ENCODE results near the gene PTCH2.

PTCH2 gene

GRCh38 chr1:44849575-44850132 is 6.6 kb upstream of the PTCH2 start:
- CTCF ChIA-PET, result no interaction called here
- H3K27ac ChIP-seq (ENCODE audit: extremely low read depth, low read depth, low read length), result no peak overlapping the region
- H3K4me3 ChIP-seq (ENCODE audit: low read depth, low read length), result no peak overlapping the region
- H3K9me3 ChIP-seq (ENCODE audit: control insufficient read depth, insufficient read depth, low read depth, low read length), result no peaks in the 10 kb centered on the region
- peaks cover 0 to 14% of the 10 kb centered on the region in 2 experiments; a peak in 1 of 3 replicates for H3K36me3 ChIP-seq (ENCODE audit: control insufficient read depth in 2 of 2, insufficient read depth in 1 of 2, low read length in 2 of 2)
- H3K4me1 ChIP-seq (ENCODE audit: control insufficient read depth, insufficient read depth, low read length), result no peaks in the 10 kb centered on the region
- POLR2A ChIA-PET, result no interaction called here
- TF ChIP-seq, protein P1, sequence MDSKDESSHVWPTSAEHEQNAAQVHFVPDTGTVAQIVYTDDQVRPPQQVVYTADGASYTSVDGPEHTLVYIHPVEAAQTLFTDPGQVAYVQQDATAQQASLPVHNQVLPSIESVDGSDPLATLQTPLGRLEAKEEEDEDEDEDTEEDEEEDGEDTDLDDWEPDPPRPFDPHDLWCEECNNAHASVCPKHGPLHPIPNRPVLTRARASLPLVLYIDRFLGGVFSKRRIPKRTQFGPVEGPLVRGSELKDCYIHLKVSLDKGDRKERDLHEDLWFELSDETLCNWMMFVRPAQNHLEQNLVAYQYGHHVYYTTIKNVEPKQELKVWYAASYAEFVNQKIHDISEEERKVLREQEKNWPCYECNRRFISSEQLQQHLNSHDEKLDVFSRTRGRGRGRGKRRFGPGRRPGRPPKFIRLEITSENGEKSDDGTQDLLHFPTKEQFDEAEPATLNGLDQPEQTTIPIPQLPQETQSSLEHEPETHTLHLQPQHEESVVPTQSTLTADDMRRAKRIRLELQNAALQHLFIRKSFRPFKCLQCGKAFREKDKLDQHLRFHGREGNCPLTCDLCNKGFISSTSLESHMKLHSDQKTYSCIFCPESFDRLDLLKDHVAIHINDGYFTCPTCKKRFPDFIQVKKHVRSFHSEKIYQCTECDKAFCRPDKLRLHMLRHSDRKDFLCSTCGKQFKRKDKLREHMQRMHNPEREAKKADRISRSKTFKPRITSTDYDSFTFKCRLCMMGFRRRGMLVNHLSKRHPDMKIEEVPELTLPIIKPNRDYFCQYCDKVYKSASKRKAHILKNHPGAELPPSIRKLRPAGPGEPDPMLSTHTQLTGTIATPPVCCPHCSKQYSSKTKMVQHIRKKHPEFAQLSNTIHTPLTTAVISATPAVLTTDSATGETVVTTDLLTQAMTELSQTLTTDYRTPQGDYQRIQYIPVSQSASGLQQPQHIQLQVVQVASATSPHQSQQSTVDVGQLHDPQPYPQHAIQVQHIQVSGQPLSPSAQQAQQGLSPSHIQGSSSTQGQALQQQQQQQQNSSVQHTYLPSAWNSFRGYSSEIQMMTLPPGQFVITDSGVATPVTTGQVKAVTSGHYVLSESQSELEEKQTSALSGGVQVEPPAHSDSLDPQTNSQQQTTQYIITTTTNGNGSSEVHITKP (tag by site-specific recombination; IDR thresholded peaks at IDR 0.05), result 0 out of 2 replicates have a peak, but pooled peaks have one; percentile 47
- no peak for TF ChIP-seq ZNF302 (tag by site-specific recombination; IDR thresholded peaks at IDR 0.05; ENCODE audit: low read depth)

- no peaks in the 10 kb centered on the region for H3K4me1 ChIP-seq (ENCODE audit: control insufficient read depth, insufficient read depth, low read length)
- no peak overlapping the region for H3K4me3 ChIP-seq (ENCODE audit: low read depth, low read length)
- ChIA-PET CTCF (interaction anchor here (0.7 kb wide), 2 partner anchors 21 to 165 kb away, joined by 3 read pairs; no protein-coding TSS in a partner anchor), POLR2A (interaction anchor here (0.8 to 1.5 kb wide), 2 partner anchors 9 to 29 kb away, joined by 3 to 4 read pairs; no protein-coding TSS in a partner anchor)
- H3K27ac ChIP-seq (ENCODE audit: extremely low read depth, low read depth, low read length), result no peak overlapping the region
- H3K9me3 ChIP-seq (ENCODE audit: control insufficient read depth, insufficient read depth, low read depth, low read length), result no peaks in the 10 kb centered on the region
- TF ChIP-seq ZBTB17 (tag by site-specific recombination; IDR thresholded peaks at IDR 0.05), result 0 out of 2 replicates have a peak, but pooled peaks have one; percentile 18
- TF ChIP-seq KLF1 (tag by site-specific recombination; IDR thresholded peaks at IDR 0.05), result no peak
- TF ChIP-seq GLIS2 (tag by site-specific recombination; IDR thresholded peaks at IDR 0.05), result no peak
- TF ChIP-seq OVOL3 (tag by site-specific recombination; IDR thresholded peaks at IDR 0.05), result no peak
- TF ChIP-seq ZNF37A (tag by site-specific recombination; IDR thresholded peaks at IDR 0.05), result no peak
- no peak for TF ChIP-seq ZNF140 (tag by site-specific recombination; IDR thresholded peaks at IDR 0.05)
- TF ChIP-seq PRDM1 (tag by site-specific recombination; IDR thresholded peaks at IDR 0.05), result no peak
- H3K36me3 ChIP-seq (ENCODE audit: control insufficient read depth in 2 of 2, insufficient read depth in 1 of 2, low read length in 2 of 2), result peaks cover 0 to 14% of the 10 kb centered on the region in 2 experiments; a peak in 1 of 3 replicates
Measured at GRCh38 chr1:44848456-44849181, 5.6 kb upstream of the PTCH2 start.

GRCh38 chr1:44847845-44848244 is 4.8 kb upstream of the PTCH2 start:
- Histone ChIP-seq H3K9me3 (ENCODE audit: control insufficient read depth, insufficient read depth, low read depth, low read length) (no peaks in the 10 kb centered on the region), H3K4me3 (ENCODE audit: low read depth, low read length) (no peak overlapping the region), H3K36me3 (ENCODE audit: control insufficient read depth in 2 of 2, insufficient read depth in 1 of 2, low read length in 2 of 2) (peaks cover 0 to 14% of the 10 kb centered on the region in 2 experiments; a peak in 1 of 3 replicates), H3K27ac (ENCODE audit: extremely low read depth, low read depth, low read length) (no peak overlapping the region), H3K4me1 (ENCODE audit: control insufficient read depth, insufficient read depth, low read length) (no peaks in the 10 kb centered on the region)
- ChIA-PET POLR2A (interaction anchor here (1.5 kb wide), 1 partner anchor 28 kb away, joined by 4 read pairs; no protein-coding TSS in a partner anchor), CTCF (interaction anchor here (0.7 kb wide), 2 partner anchors 22 to 165 kb away, joined by 3 read pairs; no protein-coding TSS in a partner anchor)
- TF ChIP-seq ZNF112 (tag by site-specific recombination; IDR thresholded peaks at IDR 0.05), result no peak
- no peak for TF ChIP-seq CTCF (tag by site-specific recombination; IDR thresholded peaks at IDR 0.05)
- no peak for TF ChIP-seq ZNF600 (tag by site-specific recombination; IDR thresholded peaks at IDR 0.05)
- TF ChIP-seq ZNF48 (tag by site-specific recombination; IDR thresholded peaks at IDR 0.05), result no peak
- TF ChIP-seq ZNF366 (tag by site-specific recombination; conservative IDR thresholded peaks at IDR 0.05), result no peak
- TF ChIP-seq ZNF621 (tag by site-specific recombination; IDR thresholded peaks at IDR 0.05), result no peak
- TF ChIP-seq ZNF223 (tag by site-specific recombination; IDR thresholded peaks at IDR 0.05), result no peak
- no peak for TF ChIP-seq ZNF292 (tag by site-specific recombination; IDR thresholded peaks at IDR 0.05; ENCODE audit: borderline replicate concordance, low read depth)
- TF ChIP-seq, protein P2, sequence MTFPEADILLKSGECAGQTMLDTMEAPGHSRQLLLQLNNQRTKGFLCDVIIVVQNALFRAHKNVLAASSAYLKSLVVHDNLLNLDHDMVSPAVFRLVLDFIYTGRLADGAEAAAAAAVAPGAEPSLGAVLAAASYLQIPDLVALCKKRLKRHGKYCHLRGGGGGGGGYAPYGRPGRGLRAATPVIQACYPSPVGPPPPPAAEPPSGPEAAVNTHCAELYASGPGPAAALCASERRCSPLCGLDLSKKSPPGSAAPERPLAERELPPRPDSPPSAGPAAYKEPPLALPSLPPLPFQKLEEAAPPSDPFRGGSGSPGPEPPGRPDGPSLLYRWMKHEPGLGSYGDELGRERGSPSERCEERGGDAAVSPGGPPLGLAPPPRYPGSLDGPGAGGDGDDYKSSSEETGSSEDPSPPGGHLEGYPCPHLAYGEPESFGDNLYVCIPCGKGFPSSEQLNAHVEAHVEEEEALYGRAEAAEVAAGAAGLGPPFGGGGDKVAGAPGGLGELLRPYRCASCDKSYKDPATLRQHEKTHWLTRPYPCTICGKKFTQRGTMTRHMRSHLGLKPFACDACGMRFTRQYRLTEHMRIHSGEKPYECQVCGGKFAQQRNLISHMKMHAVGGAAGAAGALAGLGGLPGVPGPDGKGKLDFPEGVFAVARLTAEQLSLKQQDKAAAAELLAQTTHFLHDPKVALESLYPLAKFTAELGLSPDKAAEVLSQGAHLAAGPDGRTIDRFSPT (tag by site-specific recombination; IDR thresholded peaks at IDR 0.05), result no peak
- no peak for TF ChIP-seq ZFP69B (tag by site-specific recombination; IDR thresholded peaks at IDR 0.05)
- TF ChIP-seq ZNF792 (tag by site-specific recombination; IDR thresholded peaks at IDR 0.05), result no peak
- no peak for TF ChIP-seq GLIS1 (tag by site-specific recombination; IDR thresholded peaks at IDR 0.05)
- TF ChIP-seq, protein P3, sequence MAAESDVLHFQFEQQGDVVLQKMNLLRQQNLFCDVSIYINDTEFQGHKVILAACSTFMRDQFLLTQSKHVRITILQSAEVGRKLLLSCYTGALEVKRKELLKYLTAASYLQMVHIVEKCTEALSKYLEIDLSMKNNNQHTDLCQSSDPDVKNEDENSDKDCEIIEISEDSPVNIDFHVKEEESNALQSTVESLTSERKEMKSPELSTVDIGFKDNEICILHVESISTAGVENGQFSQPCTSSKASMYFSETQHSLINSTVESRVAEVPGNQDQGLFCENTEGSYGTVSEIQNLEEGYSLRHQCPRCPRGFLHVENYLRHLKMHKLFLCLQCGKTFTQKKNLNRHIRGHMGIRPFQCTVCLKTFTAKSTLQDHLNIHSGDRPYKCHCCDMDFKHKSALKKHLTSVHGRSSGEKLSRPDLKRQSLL (tag by site-specific recombination; IDR thresholded peaks at IDR 0.05), result no peak

Data from HEK293 (cell line).